Endometrium (tissue), 2 donors: ENCODE measurements around the gene ZNF777.
"Not testable (repeated sequence)": the region's sequence is repeated elsewhere in the genome, so short reads cannot be mapped to it uniquely, and the experiment has no call there.

Experiments
- FAIRE-seq: peaks from 2 replicates; lab custom pipeline; 2012; peaks lifted over from hg19 to GRCh38; lab: Jason Lieb, UNC
- donor health status: control.
- donor health status: control.

The ZNF777 gene

GRCh38 chr7:149413083-149413482 is 47.8 kb downstream of the ZNF777 start:
- not testable (repeated sequence) for FAIRE-seq

GRCh38 chr7:149409895-149410294 is 51.0 kb downstream of the ZNF777 start:
- no peak for FAIRE-seq

DNA sequence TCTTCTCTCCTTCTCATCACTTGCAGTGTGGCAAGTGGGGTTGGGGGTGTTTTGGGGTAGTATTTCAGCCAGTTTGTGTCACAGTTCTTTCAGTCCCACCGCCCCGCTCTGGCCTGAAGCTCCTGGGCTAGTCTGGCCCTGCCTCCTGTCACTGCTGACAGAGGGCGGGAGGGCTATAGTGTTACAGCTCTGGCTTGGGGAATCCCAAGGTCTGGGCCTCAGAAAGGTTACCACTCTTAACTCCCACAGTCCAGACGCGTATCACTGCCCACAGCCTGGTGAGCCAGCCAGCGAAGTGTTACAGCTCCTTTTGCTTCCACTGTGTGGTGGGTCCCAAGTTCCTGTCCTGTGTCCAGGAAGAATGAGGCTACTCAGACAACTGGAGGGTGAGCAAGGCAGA is 56.0 kb downstream of the ZNF777 start:
- no peak for FAIRE-seq

- FAIRE-seq, result no peak
Observed at GRCh38 chr7:149404396-149404795, 56.5 kb downstream of the ZNF777 start.

- no peak for FAIRE-seq
Observed at GRCh38 chr7:149398195-149398820, 62.6 kb downstream of the ZNF777 start.

DNA sequence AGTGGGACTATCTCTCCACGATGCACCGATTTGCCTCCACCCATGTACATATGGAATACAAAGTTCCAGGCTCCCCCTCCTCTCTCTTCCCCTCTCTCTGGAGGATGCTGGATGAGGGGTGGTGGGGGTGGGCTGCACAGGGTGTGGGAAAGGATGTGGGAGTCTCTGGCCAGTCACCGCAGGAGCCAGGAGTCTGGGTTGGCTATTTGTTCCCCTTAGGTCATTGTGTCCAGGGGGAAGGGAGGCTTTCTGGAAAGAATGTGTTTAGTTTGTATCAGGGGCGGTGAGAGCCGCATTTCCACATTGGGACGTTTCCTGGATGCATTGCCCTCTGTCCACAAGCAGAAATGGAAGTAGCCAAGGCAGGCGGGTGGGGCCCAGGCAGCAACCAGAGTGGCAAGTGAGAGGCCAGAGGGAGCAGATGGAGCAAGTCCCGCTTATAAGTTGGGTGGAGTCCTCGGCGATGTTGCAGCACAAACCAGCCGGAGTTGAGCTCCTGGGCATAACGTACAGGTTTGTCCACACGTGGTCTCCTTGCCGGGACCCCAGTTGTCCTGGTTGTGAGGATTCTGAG is 63.3 kb downstream of the ZNF777 start:
- no peak for FAIRE-seq

GRCh38 chr7:149388550-149389335 is 72.1 kb downstream of the ZNF777 start:
- not testable (repeated sequence) for FAIRE-seq

DNA sequence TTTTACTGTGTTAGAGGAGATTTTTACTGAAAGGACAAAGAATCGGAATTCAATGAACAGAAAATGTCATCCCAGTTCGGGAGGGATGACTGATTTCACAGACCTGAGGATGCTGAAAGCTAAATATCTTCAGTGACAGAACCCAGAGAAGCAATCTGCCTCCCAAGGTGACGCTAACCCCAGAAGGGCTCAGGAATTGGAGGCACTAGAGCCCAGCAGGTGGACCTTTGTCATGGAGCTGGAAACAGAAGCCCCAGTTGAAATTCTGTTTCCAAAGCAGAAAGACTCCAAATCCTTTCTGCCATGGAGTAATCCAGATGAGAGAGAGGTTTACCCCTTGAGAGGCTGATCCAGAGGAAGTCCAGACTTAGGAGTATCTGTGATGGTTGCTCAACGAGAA is 74.3 kb downstream of the ZNF777 start:
- FAIRE-seq, result not testable (repeated sequence)

DNA sequence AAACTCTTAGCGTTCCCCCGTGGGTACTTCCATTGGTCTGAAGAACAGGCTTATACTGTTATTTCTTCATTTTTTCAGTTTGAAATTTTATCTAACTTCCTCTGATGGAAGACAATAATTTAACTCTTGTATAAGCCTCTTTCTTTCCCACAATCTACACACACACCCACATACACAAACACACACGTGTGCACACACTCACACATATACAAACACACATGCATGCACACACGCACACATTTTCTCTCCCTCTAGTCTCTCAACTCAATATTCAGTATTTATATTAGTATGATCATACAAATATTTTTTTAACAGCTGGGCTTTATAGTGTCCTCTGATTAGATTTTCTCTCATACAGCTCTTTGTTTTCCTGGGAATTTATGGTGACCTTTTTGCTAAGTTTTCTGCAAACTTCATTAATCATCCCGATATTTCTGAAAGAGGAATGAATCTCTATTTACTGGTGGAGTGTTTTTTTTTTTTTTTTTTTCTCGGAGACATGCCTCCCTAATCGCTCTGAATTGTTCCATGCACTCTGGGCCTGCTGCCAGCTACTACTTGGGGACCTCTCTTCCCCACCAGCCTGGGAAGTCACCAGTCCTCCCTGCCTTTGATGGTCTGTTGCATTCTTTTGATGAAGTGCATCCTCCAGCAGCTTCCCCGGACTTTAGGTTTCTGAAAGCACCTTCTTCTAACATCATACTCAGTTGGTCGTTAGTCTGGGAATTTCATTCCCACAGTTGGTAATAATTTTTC is 75.5 kb downstream of the ZNF777 start:
- no peak for FAIRE-seq
